HG03439 (cell line): ENCODE data around the gene ANGPTL2.

Source experiments
- ATAC-seq: cut with Tn5 transposase; IDR thresholded peaks from one replicate; pipeline ENCODE4 v1.9.1; 2021; ENCODE audit warnings: mild to moderate bottlenecking, moderate library complexity; ENCODE audit not compliant: unreplicated experiment

Gene ANGPTL2

GRCh38 chr9:127079446-127080140, 42.8 kb downstream of the ANGPTL2 start:
- no peak for ATAC-seq

GRCh38 chr9:127078988-127079387, 43.4 kb downstream of the ANGPTL2 start:
- no peak for ATAC-seq

- no peak for ATAC-seq
Measured at GRCh38 chr9:127078336-127078735, 44.1 kb downstream of the ANGPTL2 start.

DNA sequence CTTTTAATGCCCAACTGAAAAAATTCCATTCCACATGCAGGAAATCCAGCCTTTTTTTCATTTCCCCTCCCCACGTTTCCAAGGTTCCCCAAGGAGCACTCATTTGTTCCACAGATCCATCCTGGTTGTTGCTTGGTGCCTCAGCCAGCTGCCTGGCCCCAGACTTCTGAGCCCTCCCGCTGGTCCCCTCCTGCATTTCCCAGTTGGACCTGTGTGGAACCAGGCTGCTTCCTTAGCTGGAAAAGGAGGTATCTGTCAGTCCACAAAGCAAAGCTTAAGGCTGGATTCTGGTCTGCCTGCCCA, 44.8 kb downstream of the ANGPTL2 start:
- no peak for ATAC-seq

- ATAC-seq: no peak
Measured at GRCh38 chr9:127076860-127077643, 45.4 kb downstream of the ANGPTL2 start.

DNA sequence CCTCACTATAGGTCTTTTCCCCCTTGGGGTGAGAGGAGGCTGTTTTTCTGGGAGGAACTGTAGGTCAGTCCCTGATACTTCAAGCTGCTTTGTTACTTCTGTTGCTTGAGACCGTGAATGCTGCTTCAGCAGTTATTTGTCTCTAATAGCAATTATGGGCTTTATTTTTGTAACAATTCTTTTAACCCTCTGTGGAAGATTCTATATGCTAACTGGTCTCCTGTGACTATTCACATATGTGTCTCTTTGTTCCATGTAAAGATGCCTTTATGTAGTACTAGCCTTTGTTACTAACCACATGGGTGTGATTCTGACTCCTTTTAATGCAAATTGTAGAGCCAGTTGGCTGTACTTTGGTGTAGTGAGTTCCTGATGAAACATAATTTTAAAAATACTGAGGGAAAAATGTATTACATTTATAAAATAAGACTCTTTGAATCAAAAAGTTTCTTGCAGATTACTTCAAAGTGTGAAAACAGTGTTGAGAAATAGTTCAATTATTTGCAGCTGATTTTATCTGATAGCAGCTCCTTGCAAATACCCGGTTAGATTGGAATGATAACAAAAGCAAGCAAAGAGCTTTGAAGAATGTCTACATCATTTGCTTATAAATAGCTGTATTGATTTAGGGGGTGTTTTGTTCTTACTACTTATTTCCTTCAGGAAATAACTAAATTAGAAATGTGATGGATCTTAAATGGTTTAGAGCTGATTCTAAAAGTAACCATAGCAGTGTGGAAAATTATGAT, 46.6 kb downstream of the ANGPTL2 start:
- no peak for ATAC-seq

DNA sequence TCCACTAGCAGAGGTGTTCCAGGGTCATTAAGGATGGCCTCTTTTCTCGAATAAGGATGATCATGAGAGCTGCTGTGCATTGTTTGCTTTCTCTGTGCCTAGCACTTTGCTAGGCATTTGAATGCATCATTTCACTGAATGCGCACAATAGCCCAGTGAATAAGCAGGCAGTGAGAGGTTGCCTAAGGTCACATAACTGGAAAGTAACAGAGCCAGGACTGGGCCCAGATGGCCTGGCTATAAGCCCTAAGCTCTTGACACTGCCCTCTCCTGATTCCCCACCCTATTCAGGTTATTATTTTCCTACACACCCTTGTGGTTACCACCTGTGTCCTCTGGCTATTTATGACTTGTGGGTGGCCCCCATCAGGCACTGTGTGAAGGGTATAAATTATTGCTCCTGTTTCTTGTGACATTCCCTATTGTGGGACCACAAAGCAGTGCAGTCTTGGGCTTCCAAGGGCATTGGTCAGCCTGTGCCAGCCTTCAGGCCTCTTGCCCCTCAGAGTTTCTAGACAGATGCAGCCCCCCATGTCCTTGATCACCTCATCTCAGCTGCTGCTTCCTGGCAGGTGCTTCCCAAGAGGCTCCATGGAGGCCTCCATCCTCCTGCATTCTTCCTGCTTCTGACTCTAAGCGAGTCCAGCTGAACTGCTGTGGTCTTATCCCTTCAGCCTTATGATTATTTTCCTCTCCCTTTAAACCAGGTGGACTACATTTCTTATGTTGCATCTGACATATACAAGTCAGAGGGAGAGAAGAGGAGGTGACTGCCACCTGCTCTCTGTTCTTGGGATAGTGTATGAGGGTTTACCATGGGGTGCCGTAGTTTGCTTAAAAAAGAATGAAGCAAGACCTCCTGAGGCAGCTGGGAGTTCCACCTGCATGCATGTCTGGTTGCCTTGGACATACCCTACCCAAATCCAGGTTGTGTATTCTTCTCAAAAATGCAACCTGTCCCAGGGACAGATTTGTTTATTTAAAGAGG, 47.6 kb downstream of the ANGPTL2 start:
- ATAC-seq: no peak

- ATAC-seq: no peak
Measured at GRCh38 chr9:127067603-127068220, 54.7 kb downstream of the ANGPTL2 start.

GRCh38 chr9:127066851-127067136, 55.6 kb downstream of the ANGPTL2 start:
- no peak for ATAC-seq

- no peak for ATAC-seq
Measured at GRCh38 chr9:127066060-127066850, 56.2 kb downstream of the ANGPTL2 start.

DNA sequence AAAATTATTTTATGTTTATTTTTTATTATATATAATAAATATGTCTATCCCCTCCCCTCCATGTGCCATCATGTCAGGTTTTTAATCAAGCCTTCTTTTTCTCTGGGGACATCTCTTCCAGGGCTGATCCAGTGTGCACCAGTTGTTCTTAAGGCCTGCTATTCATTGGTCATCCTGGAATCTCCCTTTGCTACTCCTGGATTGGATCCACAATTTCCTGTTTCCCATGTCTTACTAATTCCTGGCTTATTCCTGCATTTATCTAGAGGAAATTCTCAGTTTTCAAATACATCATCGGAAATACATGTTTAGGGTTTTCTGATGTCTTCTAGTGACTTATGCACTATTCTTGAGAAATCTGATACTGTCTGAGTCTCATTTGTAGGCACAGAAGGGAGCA, 56.8 kb downstream of the ANGPTL2 start:
- no peak for ATAC-seq

DNA sequence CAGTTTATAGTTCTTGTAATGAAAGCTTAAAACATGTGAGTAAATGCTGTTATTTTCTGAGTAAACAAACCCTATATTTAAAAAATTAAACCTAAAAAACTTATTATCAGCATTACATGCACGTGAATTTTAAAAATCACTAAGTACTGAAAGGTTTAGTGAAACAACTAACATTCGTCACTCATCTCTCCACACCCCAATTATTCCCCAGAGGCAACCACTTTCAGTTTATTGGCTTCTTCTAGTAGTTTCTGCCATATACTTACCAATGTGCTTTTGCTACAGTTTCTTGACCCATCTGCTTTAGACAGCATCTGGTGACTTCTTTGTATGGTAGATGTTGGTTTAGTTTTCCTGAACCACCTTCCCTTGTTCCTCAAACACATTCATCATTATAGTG, 58.1 kb downstream of the ANGPTL2 start:
- ATAC-seq: no peak

GRCh38 chr9:127061411-127061810, 61.0 kb downstream of the ANGPTL2 start:
- ATAC-seq: no peak

DNA sequence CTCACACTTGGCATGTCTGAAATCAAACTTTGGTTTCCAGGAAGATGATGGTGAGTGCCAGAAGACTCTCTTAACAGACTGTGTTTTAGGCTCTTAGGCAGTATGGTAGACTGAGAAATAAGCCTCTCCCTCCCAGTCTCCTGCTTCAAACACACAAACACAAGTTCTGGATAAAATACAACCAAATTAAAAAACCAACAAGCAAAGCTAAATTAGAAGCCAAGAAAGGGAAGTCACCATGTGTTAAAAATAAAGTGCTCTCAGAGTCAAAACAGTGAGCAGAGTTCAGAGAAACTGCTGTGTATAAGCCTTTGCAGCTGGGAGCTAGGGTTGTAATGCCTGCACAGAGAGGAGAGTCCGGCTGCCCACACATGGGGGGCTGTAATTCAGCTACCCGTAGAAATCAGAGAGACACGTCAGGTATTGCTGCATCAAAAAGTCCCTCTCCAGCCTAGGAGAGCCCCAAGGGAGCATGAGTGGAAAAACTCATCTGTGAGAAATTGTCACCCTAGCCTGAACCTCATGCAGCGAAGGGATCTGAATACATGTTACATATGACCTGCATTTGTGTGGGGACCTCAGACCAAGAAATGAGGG, 62.6 kb downstream of the ANGPTL2 start:
- ATAC-seq: no peak

DNA sequence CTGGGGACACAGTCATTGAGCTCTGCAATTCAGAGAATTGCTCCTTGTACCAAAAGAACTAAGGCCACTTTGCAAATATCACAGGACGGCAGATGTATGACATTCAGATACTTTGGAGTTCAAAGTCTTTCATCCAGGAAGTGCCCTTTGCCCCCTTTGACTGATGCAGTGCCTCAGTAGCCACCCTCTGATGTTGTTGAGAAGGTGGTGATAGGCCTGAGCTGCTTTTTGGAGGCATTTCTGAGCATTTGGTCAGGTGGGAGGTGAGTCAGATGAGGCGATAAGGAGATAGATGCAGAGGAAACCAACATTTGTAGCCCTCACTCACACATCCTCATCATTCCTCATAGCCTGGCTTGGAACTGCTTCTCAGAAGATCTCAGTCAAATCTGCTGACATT, 63.4 kb downstream of the ANGPTL2 start:
- ATAC-seq: no peak

- no peak for ATAC-seq
Measured at GRCh38 chr9:127058645-127059021, 63.8 kb downstream of the ANGPTL2 start.

- no peak for ATAC-seq
Measured at GRCh38 chr9:127058011-127058644, 64.3 kb downstream of the ANGPTL2 start.

- ATAC-seq: no peak
Measured at GRCh38 chr9:127056446-127056845, 66.0 kb downstream of the ANGPTL2 start.
